HEK293 (cell line): ENCODE measurements around the gene MT1F.

Experiments
- ZNF175 ChIP-seq: fragments of 450-650 bp; formaldehyde crosslinking; IDR thresholded peaks from 2 replicates; pipeline ENCODE4 v1.5.1; 2016; ENCODE audit warnings: missing biosample characterization, missing genetic modification characterization
- ZNF184 ChIP-seq: fragments of 450-650 bp; IDR thresholded peaks from 2 replicates; pipeline ENCODE4 v1.5.1; 2018; ENCODE audit warnings: missing biosample characterization, mild to moderate bottlenecking, missing genetic modification characterization
- ZNF302 ChIP-seq: fragments of 450-650 bp; formaldehyde crosslinking; IDR thresholded peaks from 2 replicates; pipeline ENCODE4 v1.5.1; 2016; ENCODE audit warnings: missing biosample characterization, missing genetic modification characterization, low read depth
- TF ChIP-seq, protein P1 (sequence below): fragments of 450-650 bp; formaldehyde crosslinking; IDR thresholded peaks from 2 replicates; pipeline ENCODE4 v1.5.1; 2016; ENCODE audit warnings: missing biosample characterization, missing genetic modification characterization
- TF ChIP-seq, protein P2 (sequence below): fragments of 450-650 bp; formaldehyde crosslinking; IDR thresholded peaks from 2 replicates; pipeline ENCODE4 v1.5.1; 2016; ENCODE audit warnings: missing biosample characterization, missing genetic modification characterization

DNA sequence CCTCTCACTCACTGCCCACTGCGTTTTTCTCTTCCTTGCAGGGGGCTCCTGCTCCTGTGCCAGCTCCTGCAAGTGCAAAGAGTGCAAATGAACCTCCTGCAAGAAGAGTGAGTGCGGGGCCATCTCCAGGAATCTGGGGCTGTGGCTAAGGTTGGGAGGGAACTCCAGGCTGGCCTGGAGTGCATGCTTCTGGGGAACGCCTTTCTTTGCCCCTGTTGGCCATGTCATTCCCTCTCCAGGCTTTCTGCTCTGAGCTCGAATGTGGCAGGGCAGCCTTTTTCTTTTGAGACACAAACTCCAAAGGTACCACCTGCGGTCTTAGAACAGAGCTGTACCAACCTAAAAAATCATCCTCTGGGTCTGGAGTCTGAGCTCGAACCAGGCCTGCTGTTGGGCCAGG is 39.6 kb upstream of the MT1F start:
- TF ChIP-seq, protein P1, sequence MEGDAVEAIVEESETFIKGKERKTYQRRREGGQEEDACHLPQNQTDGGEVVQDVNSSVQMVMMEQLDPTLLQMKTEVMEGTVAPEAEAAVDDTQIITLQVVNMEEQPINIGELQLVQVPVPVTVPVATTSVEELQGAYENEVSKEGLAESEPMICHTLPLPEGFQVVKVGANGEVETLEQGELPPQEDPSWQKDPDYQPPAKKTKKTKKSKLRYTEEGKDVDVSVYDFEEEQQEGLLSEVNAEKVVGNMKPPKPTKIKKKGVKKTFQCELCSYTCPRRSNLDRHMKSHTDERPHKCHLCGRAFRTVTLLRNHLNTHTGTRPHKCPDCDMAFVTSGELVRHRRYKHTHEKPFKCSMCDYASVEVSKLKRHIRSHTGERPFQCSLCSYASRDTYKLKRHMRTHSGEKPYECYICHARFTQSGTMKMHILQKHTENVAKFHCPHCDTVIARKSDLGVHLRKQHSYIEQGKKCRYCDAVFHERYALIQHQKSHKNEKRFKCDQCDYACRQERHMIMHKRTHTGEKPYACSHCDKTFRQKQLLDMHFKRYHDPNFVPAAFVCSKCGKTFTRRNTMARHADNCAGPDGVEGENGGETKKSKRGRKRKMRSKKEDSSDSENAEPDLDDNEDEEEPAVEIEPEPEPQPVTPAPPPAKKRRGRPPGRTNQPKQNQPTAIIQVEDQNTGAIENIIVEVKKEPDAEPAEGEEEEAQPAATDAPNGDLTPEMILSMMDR (tag by site-specific recombination), result no peak
- no peak for TF ChIP-seq ZNF175 (tag by site-specific recombination)
- TF ChIP-seq, protein P2, sequence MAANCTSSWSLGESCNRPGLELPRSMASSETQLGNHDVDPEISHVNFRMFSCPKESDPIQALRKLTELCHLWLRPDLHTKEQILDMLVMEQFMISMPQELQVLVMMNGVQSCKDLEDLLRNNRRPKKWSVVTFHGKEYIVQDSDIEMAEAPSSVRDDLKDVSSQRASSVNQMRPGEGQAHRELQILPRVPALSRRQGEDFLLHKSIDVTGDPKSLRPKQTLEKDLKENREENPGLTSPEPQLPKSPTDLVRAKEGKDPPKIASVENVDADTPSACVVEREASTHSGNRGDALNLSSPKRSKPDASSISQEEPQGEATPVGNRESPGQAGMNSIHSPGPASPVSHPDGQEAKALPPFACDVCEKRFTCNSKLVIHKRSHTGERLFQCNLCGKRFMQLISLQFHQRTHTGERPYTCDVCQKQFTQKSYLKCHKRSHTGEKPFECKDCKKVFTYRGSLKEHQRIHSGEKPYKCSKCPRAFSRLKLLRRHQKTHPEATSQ, result no peak
- no peak for TF ChIP-seq ZNF302 (tag by site-specific recombination)
- no peak for TF ChIP-seq ZNF184
